Right hindlimb (tissue), 1 donor: ENCODE results near the gene YEATS2.

Experiments used
- DNase-seq: peaks from one replicate; pipeline ENCODE4 v3.0.0-alpha.2; 2018

YEATS2 gene

GRCh38 chr3:183815563-183815940, 118.0 kb downstream of the YEATS2 start:
- no peak for DNase-seq

- no peak for DNase-seq
Observed at GRCh38 chr3:183815951-183816475, 118.4 kb downstream of the YEATS2 start.

GRCh38 chr3:183816681-183817510, 119.3 kb downstream of the YEATS2 start:
- no peak for DNase-seq

GRCh38 chr3:183817639-183818038, 120.0 kb downstream of the YEATS2 start:
- DNase-seq, result no peak

- DNase-seq, result no peak
Observed at GRCh38 chr3:183818041-183818620, 120.5 kb downstream of the YEATS2 start.

GRCh38 chr3:183818706-183819624, 121.4 kb downstream of the YEATS2 start:
- no peak for DNase-seq

- DNase-seq, result no peak
Observed at GRCh38 chr3:183819831-183820230, 122.2 kb downstream of the YEATS2 start.

GRCh38 chr3:183822631-183823030, 125.0 kb downstream of the YEATS2 start:
- DNase-seq, result no peak

GRCh38 chr3:183823963-183824362, 126.4 kb downstream of the YEATS2 start:
- DNase-seq, result no peak

- no peak for DNase-seq
Observed at GRCh38 chr3:183824761-183825455, 127.3 kb downstream of the YEATS2 start.

- DNase-seq, result peak; percentile 76
Observed at GRCh38 chr3:183825456-183826161, 128.0 kb downstream of the YEATS2 start, which contains the start of gene MAP6D1. MAP6D1 (minus strand) TSS chr3:183825577; CDS start chr3:183825547, 30 bp downstream.

GRCh38 chr3:183826448-183827250, 129.1 kb downstream of the YEATS2 start:
- no peak for DNase-seq

GRCh38 chr3:183827809-183828537, 130.4 kb downstream of the YEATS2 start:
- no peak for DNase-seq

- DNase-seq, result no peak
Observed at GRCh38 chr3:183828538-183828870, 130.9 kb downstream of the YEATS2 start.

GRCh38 chr3:183829466-183829865, 131.9 kb downstream of the YEATS2 start:
- DNase-seq, result no peak

- no peak for DNase-seq
Observed at GRCh38 chr3:183830187-183830586, 132.6 kb downstream of the YEATS2 start.

GRCh38 chr3:183833516-183833915, 135.9 kb downstream of the YEATS2 start:
- no peak for DNase-seq

- no peak for DNase-seq
Observed at GRCh38 chr3:183837390-183837789, 139.8 kb downstream of the YEATS2 start.

GRCh38 chr3:183837894-183838293, 140.3 kb downstream of the YEATS2 start:
- no peak for DNase-seq

GRCh38 chr3:183839751-183840150, 142.2 kb downstream of the YEATS2 start:
- DNase-seq, result no peak
